Hematopoietic multipotent progenitor cell treated with erythropoietin and hydrocortisone succinate and interleukin-3 and kit ligand, for 8 days (in vitro differentiated cells): ENCODE data around the gene TSPAN4.

Source experiments
- DNase-seq: peaks from one replicate; pipeline ENCODE4 v3.0.0-alpha.2; 2015

TSPAN4 gene

GRCh38 chr11:836700-837099, 6.0 kb upstream of the TSPAN4 start:
- no peak for DNase-seq

DNA sequence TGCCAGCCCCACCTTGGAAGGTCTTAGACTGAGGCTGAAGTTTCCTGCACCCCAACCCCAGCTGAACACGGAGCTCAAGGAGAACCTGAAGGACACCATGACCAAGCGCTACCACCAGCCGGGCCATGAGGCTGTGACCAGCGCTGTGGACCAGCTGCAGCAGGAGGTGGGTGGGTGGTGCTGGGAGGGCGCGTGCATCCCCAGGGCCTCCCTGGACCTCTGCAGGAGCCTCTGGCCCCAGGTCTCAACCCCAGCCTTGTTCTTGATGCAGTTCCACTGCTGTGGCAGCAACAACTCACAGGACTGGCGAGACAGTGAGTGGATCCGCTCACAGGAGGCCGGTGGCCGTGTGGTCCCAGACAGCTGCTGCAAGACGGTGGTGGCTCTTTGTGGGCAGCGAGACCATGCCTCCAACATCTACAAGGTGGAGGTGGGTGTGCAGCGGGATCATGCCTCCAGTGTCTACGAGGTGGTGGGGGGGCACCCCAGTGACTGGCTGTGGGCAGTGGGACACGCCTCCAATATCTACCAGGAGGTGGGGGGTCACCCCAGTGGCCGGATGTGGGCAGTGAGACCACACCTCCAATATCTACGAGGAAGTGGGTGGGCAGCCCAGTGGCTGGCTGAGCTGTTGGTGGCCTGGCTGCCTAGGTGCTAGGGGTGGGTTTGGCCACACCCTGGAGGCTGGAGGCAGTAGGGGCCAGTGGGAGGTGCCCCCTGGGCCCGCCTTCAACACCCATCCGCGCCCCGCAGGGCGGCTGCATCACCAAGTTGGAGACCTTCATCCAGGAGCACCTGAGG, 5.3 kb upstream of the TSPAN4 start:
- peak; percentile 61 for DNase-seq

DNA sequence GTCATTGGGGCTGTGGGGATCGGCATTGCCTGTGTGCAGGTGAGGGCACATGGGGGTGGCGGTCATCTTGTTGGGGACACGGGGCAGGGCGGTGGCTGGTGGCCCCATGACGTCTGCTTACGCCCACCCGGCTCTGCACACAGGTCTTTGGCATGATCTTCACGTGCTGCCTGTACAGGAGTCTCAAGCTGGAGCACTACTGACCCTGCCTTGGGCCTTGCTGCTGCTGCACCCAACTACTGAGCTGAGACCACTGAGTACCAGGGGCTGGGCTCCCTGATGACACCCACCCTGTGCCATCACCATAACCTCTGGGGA, 4.7 kb upstream of the TSPAN4 start:
- no peak for DNase-seq

DNA sequence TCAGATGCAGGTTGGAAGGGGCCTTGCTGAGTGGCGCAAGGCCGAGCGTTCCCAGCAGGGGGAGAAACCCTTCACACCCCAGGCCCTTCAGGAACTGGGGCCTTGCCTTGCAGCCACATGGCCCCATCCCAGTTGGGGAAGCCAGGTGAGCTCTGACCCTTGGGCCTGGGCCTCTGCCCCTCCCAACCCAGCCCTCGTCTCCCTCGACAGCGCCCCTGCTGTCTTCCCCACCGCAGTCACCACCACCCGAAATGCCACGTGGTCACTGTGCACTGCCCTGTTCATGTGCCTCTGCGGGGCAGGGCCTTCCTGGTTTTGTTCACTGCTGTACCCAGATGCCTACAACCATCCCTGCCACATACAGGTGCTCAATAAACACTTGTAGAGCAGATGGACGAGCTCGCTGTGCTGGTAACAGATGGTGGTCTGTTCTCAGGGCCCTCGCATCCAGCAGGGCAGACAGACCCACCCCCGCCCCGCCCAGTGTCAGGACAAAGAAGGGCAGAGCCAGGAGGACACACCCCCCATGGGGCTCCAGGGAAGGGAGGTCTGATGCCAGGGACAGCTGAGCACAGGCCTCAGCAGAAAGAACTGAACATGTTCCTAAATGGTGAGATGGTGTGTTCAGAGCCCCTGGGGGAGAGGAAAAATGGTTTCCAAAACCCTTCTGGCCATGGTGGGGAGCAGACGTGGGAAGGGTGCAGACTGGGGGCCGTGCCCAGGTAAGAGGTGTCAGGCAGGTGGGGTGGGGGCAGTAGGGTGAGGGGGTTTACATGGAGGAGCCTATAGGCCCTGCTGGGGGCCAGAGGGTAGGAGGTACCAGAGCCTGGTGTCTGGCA, 4.0 kb upstream of the TSPAN4 start:
- DNase-seq, result no peak

DNA sequence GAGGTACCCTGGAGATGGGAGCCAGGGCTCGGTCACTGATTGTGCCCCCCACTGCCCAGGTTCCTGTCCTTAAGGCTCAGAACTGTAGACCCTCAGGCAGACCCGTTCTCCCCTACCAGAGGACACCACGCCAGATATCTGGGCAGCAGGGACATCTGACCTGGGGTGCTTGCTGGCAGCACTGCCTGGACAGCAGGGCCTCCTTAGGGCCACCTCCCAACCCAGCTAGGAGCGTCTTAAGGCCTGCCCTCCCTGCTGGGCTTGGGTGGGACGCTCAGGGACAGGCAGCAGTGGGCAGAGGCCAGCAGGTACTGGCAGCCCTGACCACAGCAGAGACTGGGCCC, 3.4 kb upstream of the TSPAN4 start:
- no peak for DNase-seq

GRCh38 chr11:839875-840617, 2.6 kb upstream of the TSPAN4 start:
- no peak for DNase-seq

DNA sequence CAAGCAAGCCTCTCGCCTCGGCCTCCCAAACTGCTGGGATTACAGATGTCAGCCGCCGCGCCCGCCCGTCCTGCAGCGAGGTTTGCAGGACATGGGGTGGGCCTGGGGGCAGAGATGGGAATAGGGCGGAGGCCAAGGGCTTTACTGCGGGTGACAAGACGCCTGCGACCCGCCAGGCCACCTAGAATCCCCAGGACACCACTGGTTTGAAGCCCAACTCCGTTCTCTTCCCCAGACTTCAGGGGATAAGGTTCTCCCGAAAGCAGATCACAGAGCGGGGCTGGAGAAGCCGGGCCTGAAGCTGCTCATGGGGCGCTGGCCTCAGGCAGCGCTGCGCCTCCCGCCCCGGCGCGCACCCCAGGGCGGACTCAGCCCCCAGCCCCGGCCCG, 677 bp upstream of the TSPAN4 start:
- peak; percentile 38 for DNase-seq

- DNase-seq, result peak; percentile 8
Observed at GRCh38 chr11:843086-843734, 558 bp downstream of the TSPAN4 start.

- DNase-seq, result peak; percentile 40
Observed at GRCh38 chr11:843818-844692, 1.4 kb downstream of the TSPAN4 start.

DNA sequence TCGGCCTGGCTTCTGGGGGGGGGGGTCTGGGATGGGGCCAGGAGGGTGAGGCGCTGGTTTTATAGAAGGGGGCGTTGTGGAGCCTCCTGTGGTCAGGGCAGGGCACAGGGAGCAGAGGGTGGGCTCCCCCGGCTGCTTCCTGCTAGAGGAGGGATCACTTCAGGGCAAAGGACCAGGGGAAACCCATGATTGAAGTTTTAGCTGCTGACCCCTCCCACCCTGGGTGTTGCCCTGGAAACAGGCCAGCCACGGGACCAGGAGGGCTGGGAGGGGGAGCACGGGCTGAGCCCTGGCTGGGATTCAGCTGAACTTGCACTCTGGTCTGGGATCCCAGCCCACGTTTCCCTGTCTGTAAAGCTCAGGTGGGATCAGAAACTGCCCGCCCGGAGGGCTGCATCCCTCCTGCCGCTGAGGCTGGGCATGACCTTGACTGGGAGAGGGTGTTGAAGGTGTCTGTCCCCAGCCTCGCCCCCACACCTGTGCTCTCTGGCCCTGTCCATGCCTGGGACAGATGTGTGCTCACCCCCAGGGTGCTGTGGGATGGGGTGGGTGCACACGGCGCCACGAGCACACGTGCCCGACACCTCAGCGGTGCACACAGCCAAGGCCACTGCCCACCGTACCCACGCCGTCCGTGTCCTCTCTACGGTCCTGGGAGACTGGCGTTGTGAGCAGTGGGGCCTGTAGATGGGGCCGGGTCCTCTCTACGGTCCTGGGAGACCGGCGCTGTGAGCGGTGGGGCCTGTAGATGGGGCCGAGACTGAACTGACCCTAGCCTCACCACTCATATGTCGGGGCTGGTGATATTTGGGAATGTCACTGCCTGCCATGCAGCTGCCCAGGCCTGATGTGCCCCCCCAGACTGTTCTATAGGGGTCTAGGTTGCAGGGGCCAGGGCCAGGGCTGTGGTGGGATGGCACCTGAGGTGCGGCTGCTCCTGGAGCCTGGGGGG, 2.3 kb downstream of the TSPAN4 start:
- peak; percentile 93 for DNase-seq

DNA sequence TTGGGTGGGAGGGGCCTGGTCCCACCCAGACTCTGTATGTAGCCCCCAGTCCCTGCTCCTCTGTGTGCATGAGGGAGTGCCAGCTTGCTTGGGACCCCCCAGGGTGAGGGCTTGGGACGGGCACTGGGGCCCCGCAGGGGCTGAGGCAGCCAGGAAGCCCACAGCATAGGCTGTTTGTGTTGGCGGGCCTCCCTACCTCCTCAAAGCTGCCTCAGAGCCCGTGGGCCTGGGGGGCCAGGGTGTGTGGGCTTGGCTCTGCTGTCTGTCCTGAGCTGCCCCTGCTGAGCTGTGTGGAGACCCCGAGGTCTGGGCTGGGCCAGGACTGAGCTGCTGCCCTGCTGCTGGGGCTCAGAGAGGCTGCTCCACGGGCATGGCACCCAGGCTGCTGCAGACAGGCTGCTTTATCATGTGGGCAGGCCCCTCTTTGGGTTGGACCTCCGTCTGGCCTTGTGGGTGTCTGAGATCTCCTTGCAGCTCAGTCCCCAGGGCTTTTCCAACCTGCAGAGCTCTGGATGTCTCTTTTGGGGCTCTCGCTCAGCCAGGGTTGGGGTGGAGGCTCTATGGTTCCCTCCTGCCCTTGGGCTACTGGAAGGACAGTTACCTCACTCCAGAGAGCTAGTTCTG, 3.3 kb downstream of the TSPAN4 start:
- peak; percentile 74 for DNase-seq

GRCh38 chr11:846496-847098, 3.9 kb downstream of the TSPAN4 start:
- DNase-seq, result no peak

GRCh38 chr11:847876-848275, 5.2 kb downstream of the TSPAN4 start:
- no peak for DNase-seq

- peak; percentile 58 for DNase-seq
Observed at GRCh38 chr11:848380-848931, 5.8 kb downstream of the TSPAN4 start.

- no peak for DNase-seq
Observed at GRCh38 chr11:849104-849824, 6.6 kb downstream of the TSPAN4 start.

DNA sequence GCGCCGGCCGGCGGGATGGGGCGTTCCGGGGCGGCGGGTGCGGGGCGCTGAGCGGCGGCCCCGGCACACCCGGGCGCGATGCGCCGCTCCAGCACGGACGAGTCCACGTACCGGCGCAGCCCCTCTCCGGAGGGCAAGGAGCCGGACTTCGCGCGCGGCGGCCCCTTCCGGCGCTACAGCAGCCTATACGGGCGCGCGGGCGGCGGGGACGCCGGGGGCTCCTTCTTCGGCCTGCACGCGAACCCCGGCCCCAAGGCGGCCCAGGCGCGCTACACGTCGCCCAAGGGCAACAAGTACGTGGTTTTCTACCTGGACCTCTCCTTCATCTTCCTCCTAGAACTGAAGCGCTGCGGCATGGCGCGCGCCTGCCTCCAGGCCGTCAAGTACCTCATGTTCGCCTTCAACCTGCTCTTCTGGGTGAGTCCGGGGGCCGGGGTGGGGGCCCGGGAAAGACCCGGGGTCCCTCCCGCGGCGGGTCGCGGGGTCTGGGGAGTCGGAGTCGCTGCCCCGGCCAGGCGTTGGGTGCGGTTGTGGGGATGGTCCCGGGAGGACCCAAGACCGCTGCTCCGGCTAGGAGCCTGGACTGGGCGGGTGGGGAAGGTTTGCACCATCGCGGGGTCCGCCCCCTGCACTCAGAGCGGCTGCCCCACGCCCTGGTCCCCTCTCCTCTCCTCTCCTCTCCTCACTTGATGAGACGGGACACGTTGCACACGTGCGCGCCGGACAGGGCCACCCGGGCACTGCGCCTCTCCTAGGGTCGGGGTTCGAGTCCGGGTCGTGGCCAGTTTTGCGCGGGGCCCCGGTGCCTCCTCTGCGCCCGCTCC, 7.5 kb downstream of the TSPAN4 start:
- no peak for DNase-seq

DNA sequence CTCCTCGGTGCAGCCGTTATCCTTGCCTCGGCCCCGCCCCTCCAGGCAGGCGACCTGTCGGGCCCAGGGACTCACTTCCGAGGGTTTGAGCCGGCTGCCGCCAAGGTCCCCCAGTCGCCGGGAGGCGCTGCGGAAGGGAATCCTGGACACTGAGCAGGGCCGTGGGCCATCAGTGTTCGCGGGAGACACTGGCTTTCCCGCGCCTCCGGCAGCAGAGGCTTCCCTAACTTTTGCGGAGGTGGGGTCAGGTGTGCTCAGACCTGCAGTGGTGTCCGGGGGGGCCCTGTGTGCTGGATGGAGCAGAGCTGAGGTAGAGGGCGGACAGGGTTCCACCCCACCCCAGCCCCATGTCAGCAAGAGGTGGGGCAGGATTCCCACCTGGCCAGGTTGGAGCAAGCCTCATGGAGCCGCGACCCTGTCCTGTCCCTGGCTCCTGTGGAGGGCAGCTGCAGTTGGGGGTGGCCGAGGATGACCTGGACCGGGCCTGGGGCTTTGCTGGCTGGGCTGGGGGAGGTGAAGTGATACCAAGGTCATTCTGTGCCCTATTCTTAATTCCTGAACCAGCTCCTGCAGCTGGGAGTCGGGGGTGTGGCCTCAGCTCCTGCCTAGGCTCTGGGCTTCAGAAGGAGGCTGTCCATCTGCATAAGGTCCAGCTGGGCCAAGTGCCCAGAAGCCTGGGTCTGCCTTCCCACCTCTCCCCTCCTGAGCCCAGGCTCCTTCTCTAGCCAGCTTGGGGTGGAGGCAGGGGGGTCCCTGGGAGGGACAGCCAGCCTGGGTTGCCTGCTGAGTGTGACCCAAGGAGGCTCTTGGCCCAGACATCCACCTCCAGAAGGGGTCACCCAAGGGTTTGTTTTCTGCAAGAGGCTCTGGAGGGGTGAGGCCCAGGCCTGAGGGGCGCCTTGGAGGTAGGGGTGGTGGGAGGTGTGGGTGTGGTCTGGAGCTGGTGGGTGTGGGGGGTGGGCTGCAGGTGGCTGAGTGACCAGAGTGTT, 8.4 kb downstream of the TSPAN4 start:
- peak; percentile 46 for DNase-seq
